ENCODE measurements around the gene RAB4B.

DNA sequence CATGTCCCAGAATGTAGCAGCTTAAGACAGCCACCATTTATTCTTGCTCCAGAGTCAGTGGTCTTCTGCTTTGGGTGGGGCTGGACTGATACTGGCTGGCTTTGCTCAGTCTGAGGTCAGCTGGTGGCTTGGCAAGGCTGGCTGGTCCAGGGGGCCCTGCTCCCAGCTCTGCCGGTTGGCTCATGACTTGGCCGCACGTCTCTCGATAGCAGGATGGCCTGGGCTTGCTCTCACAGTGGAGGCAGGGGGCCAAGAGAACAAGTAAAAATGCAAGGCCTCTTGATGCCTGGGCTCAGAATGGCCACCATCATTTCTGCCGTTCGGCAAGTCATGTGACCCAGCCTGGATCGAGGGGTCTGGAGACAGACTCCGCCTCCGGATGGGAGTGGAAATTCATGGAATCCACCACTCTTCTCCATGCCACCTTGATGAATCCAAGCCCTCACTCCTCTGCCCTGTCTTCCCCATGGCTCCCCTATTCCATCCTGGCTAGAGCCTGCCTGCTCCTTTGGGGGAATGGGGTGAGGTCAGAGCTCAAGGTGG, 40.9 kb upstream of the RAB4B start:
- TF ChIP-seq, protein P1, sequence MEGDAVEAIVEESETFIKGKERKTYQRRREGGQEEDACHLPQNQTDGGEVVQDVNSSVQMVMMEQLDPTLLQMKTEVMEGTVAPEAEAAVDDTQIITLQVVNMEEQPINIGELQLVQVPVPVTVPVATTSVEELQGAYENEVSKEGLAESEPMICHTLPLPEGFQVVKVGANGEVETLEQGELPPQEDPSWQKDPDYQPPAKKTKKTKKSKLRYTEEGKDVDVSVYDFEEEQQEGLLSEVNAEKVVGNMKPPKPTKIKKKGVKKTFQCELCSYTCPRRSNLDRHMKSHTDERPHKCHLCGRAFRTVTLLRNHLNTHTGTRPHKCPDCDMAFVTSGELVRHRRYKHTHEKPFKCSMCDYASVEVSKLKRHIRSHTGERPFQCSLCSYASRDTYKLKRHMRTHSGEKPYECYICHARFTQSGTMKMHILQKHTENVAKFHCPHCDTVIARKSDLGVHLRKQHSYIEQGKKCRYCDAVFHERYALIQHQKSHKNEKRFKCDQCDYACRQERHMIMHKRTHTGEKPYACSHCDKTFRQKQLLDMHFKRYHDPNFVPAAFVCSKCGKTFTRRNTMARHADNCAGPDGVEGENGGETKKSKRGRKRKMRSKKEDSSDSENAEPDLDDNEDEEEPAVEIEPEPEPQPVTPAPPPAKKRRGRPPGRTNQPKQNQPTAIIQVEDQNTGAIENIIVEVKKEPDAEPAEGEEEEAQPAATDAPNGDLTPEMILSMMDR (IDR thresholded peaks at IDR 0.05 in 8 of 11, conservative IDR thresholded peaks at IDR 0.05 in 3 of 11) = no peak
- no peak for TF ChIP-seq POLR2A (IDR thresholded peaks at IDR 0.05)
- peak in 1 of 3 donors; percentile 41 for TF ChIP-seq POLR2AphosphoS5 (IDR thresholded peaks at IDR 0.05)
